ENCODE data around the gene UBL7.

- TF ChIP-seq CTCF (IDR thresholded peaks at IDR 0.05) (no peak), POLR2A (IDR thresholded peaks at IDR 0.05) (no peak)
Observed at GRCh38 chr15:74432968-74433591, 27.9 kb downstream of the UBL7 start.
